Astrocyte of the spinal cord (primary cell): ENCODE results near the gene EHBP1.

Source experiments
- DNase-seq: peaks from one replicate; pipeline ENCODE4 v3.0.0; 2011; ENCODE audit warnings: low read depth, low spot score
- H3K4me3 ChIP-seq: 2 replicates; pipeline ENCODE4 v1.5.1; 2011; ENCODE audit warnings: low read depth, mild to moderate bottlenecking, low read length, moderate library complexity
- CTCF ChIP-seq: IDR thresholded peaks from 2 replicates; pipeline ENCODE4 v1.5.1; 2012; ENCODE audit warnings: low read depth, mild to moderate bottlenecking, low read length, inconsistent platforms
- in situ Hi-C: cut with HindIII; loops from 2 replicates; pipeline ENCODE4 v1.10.0; 2017; ENCODE audit warnings: low sequenced_read_pairs

EHBP1 gene

GRCh38 chr2:62913311-62913710, 207.8 kb downstream of the EHBP1 start:
- DNase-seq, result no peak
- no peak overlapping the region for H3K4me3 ChIP-seq
- TF ChIP-seq CTCF, result no peak
- in situ Hi-C loops, result no loop called here

GRCh38 chr2:62919041-62919440, 213.5 kb downstream of the EHBP1 start:
- DNase-seq, result no peak
- in situ Hi-C loops, result no loop called here
- no peak overlapping the region for H3K4me3 ChIP-seq
- no peak for TF ChIP-seq CTCF

- TF ChIP-seq CTCF, result no peak
- no peak for DNase-seq
- H3K4me3 ChIP-seq, result no peak overlapping the region
- in situ Hi-C loops, result no loop called here
Observed at GRCh38 chr2:62920070-62920469, 214.6 kb downstream of the EHBP1 start.

GRCh38 chr2:62923242-62923641, 217.7 kb downstream of the EHBP1 start:
- no peak for DNase-seq
- H3K4me3 ChIP-seq, result no peak overlapping the region
- no peak for TF ChIP-seq CTCF
- in situ Hi-C loops, result no loop called here

GRCh38 chr2:62923881-62924280, 218.4 kb downstream of the EHBP1 start:
- no peak overlapping the region for H3K4me3 ChIP-seq
- no peak for TF ChIP-seq CTCF
- no peak for DNase-seq
- in situ Hi-C loops, result no loop called here

GRCh38 chr2:62928015-62928414, 222.5 kb downstream of the EHBP1 start:
- H3K4me3 ChIP-seq, result no peak overlapping the region
- TF ChIP-seq CTCF, result no peak
- in situ Hi-C loops, result no loop called here
- no peak for DNase-seq

GRCh38 chr2:62931536-62931935, 226.0 kb downstream of the EHBP1 start:
- H3K4me3 ChIP-seq, result no peak overlapping the region
- in situ Hi-C loops, result no loop called here
- TF ChIP-seq CTCF, result no peak
- DNase-seq, result no peak
